Activated naive CD8-positive, alpha-beta T cell treated with anti-CD3 and anti-CD28 coated beads, Interleukin-2, amount 50 U/mL, for 16 hours (primary cell): ENCODE measurements around the gene BMI1.
"Not testable (repeated sequence)": the region's sequence is repeated elsewhere in the genome, so short reads cannot be mapped to it uniquely, and the experiment has no call there.

ENCODE experiments used
- DNase-seq: peaks from one replicate; pipeline ENCODE4 v3.0.0-alpha.2; 2020; ENCODE audit warnings: low read depth, low spot score

The BMI1 gene

GRCh38 chr10:22339761-22340328 lies 18.9 kb downstream of the BMI1 start:
- no peak for DNase-seq

GRCh38 chr10:22340329-22341189 lies 19.7 kb downstream of the BMI1 start:
- no peak for DNase-seq

GRCh38 chr10:22341190-22341925 lies 20.5 kb downstream of the BMI1 start:
- no peak for DNase-seq

- no peak for DNase-seq
Observed at GRCh38 chr10:22341926-22342196, 21.0 kb downstream of the BMI1 start.

- DNase-seq: no peak
Observed at GRCh38 chr10:22342421-22342820, 21.5 kb downstream of the BMI1 start.

- DNase-seq: no peak
Observed at GRCh38 chr10:22343731-22344130, 22.8 kb downstream of the BMI1 start.

GRCh38 chr10:22344249-22344648 lies 23.4 kb downstream of the BMI1 start:
- DNase-seq: no peak

- no peak for DNase-seq
Observed at GRCh38 chr10:22344781-22345300, 23.9 kb downstream of the BMI1 start.

GRCh38 chr10:22345301-22346095 lies 24.6 kb downstream of the BMI1 start, which contains the start of gene SPAG6:
SPAG6 (plus strand) TSS chr10:22345496; CDS start chr10:22345612, 116 bp downstream.
- no peak for DNase-seq

- no peak for DNase-seq
Observed at GRCh38 chr10:22346096-22346661, 25.3 kb downstream of the BMI1 start.

GRCh38 chr10:22349755-22350154 lies 28.9 kb downstream of the BMI1 start:
- no peak for DNase-seq

- no peak for DNase-seq
Observed at GRCh38 chr10:22351131-22351703, 30.3 kb downstream of the BMI1 start.

- DNase-seq: no peak
Observed at GRCh38 chr10:22356324-22356873, 35.5 kb downstream of the BMI1 start.

- not testable (repeated sequence) for DNase-seq
Observed at GRCh38 chr10:22357770-22358169, 36.9 kb downstream of the BMI1 start.

GRCh38 chr10:22363305-22363704 lies 42.4 kb downstream of the BMI1 start:
- DNase-seq: no peak

- DNase-seq: no peak
Observed at GRCh38 chr10:22364407-22365140, 43.7 kb downstream of the BMI1 start.

- DNase-seq: no peak
Observed at GRCh38 chr10:22365233-22365632, 44.3 kb downstream of the BMI1 start.

GRCh38 chr10:22365644-22366434 lies 44.9 kb downstream of the BMI1 start:
- no peak for DNase-seq

GRCh38 chr10:22366435-22366703 lies 45.5 kb downstream of the BMI1 start:
- DNase-seq: no peak
